GM21619 (cell line): Measurements from ENCODE around the gene ZNF408.

Experiments used
- ATAC-seq: cut with Tn5 transposase; IDR thresholded peaks from one replicate; pipeline ENCODE4 v1.9.1; 2021; ENCODE audit not compliant: unreplicated experiment

Gene ZNF408

GRCh38 chr11:46675949-46676348, 24.9 kb upstream of the ZNF408 start:
- no peak for ATAC-seq

- ATAC-seq: no peak
Measured at GRCh38 chr11:46676436-46677158, 24.2 kb upstream of the ZNF408 start.

GRCh38 chr11:46677169-46677568, 23.7 kb upstream of the ZNF408 start:
- ATAC-seq: no peak

DNA sequence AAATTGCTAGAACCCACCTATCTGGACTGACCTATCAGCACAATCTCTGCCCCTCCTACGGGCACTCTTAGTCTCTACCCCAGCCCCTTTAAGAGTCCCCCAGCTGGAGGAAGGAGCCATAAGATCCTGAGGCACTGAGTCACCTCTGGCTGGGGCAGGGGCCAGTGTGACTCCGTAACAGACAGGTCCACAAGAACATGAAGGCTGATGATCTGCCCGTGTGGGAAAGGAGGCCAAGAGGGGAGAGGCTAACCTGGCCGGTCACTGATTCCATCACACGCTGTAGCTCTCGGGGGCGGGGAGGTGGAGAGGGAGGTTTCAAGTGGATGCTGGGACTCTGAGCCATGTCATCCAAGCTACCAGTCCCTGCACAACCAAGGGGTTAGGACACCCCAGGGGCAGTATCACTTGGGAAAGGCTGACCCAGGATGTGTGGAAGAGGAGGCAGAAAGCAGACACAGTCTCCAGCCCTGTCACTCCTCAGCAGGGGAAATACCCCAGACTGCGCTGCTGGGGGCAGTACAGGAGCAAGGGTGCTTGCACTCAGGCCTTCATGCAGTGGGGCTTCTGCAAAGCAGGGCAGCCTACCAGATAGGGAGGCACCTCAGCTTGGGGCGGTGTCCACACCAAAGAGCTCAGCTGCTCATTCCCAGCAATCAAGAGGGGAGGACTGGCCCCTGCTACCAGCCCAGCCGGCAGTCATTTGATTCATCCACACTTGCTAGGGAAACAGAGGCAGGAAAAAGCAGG, 22.7 kb upstream of the ZNF408 start:
- ATAC-seq: no peak

GRCh38 chr11:46678741-46679130, 22.1 kb upstream of the ZNF408 start:
- no peak for ATAC-seq

DNA sequence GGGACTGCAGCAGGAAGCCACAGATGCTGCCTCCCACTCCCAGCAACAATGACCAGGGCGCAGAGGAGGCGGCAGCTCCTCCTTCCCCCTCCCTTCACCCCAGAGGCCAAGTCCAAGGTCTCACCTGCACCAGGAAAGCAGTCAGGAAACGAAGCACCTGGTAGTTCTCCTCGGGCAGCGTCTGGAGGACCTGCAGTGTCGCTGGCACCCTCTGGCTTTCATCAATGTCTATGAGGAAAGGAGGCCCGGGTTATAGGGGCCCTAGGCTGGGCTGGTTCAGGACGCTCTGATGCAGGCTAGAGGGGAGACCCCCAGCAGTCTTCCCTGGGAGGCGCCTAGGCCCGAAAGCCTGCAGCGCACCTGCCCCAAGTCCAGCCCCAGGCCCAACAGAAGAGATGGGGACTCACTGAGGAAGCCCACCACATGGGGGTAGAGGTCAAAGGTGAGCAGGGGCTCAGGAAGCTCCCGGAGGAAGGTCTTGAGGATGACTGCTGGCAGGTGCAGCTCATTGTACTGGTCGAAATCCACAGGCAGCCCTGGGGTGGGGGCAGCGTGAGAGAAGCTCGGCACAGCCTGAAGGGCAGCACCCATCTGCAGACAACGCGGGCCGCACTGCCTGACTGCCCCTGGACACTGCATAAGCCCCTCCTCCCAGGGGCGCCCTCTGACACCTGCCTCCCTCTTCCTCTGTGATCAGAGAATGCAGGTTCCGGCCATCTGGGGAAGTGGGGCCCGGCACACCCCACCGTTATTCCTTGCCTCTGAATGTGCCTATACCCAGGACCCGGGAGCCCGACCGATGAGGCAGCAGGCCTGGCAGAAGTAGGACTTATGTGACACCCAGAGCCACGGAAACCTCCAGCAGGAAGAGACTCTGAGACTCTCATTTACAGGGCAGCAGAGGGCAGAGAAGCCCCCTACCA, 21.3 kb upstream of the ZNF408 start:
- ATAC-seq: no peak

DNA sequence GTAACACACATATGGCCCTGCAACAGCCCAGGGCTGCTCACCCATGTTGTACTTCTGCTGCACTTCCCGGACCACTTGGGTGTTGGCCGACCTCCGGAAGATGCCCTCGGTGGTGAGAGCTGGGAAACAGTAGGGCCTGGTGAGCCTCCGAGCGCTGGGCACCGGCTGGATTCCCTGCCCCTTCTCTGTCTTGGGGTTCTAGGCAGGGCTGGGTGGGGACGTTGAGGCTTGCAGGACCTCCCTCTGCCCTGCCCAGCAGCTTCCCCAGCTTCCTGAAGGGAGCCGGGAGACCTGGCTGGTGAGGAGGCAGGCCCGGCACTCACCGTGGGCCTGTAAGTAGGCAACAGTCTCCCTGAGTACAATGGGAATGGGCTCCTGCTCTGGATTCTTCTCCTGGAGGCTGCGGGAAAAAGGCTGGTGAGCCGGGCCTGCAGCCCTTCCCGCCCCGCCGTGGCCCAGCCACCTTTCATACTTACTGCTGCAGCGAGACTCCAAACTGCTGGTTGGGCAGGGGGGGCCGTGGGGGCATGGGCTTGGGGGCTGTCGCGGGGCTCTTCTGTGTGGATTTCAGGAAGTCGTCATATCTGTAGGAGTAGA, 20.6 kb upstream of the ZNF408 start:
- ATAC-seq: no peak

DNA sequence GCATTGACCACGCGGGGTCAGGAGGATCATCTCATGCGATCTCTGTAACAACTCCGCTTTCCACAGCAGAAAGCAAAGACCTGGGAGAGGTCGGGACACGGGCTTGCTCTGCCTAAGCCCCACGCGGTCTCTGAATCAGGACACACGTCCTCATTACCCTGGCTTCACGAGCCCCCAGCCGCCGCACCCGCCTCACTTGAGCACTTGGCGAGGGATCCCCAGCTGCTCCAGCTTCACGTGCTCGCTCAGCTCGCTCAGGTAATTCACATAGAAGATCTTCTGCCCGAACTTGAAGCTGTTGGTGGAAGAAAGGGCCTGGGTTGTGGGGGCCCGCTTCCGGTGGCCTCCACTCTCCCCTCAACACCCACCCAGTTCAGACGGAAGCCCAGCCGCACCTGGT, 20.0 kb upstream of the ZNF408 start:
- ATAC-seq: no peak

- no peak for ATAC-seq
Measured at GRCh38 chr11:46681814-46682213, 19.0 kb upstream of the ZNF408 start.

DNA sequence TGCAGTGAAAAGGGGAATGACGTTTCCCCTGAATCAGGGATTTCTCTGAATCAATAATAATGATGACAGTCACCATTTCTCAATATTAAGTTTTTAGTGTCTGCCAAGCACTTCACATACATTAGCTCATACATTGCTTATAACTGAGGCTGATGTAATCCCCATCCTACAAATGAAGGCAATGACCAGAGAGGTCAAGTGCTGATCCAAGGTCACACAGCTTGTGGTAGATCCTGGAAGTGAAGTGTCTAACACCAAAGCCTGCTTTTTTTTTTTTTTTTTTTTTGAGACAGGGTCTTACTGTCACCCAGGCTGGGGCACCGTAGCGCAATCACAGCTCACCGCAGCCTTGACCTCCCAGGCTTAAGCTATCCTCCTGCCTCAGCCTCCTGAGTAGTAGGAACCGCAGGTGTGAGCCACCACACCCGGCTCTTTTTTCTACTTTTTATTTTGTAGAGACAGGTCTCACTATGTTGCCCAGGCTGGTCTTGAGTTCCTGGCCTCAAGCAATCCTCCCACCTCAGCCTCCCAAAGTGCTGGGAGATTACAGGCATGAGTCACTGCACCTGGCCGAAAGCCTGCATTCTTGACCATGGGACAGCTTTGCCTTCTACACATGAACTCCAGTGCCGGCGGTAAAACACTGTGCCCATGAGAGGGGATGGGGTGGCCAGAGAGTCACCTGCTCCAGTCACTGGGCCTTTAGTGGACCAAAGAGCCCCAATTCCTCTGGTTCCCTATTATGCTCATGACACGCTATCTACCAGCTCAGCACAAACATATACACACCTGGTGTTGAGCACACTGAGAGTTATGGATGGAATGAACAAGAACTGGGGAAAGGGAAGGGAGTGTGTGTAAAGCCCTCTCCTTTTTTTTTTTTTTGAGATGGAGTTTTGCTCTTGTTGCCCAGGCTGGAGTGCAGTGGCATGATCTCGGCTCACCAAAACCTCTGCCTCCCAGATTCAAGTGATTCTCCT, 17.8 kb upstream of the ZNF408 start:
- ATAC-seq: no peak

- ATAC-seq: no peak
Measured at GRCh38 chr11:46684367-46684766, 16.5 kb upstream of the ZNF408 start.

GRCh38 chr11:46686886-46687795, 13.7 kb upstream of the ZNF408 start:
- no peak for ATAC-seq

DNA sequence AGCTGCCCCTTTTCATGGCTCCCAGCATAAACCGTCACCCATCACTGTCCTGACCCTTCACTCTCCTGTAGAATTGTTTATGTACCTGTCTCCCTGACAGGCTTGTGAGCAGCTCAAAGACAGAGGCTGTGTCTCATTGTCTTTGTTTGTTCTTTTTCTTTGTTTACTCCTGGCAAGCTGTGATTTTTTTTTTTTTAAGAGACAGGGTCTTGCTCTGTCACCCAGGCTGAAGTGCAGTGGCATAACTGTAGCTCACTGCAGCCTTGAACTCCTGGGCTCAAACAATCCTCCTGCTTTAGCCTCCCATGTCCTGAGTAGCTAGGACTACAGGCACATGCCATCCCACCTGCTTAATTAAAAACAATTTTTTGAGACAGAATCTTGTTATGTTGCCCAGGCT, 10.1 kb upstream of the ZNF408 start:
- no peak for ATAC-seq

- no peak for ATAC-seq
Measured at GRCh38 chr11:46692450-46692849, 8.4 kb upstream of the ZNF408 start.

GRCh38 chr11:46693597-46694012, 7.2 kb upstream of the ZNF408 start:
- no peak for ATAC-seq

DNA sequence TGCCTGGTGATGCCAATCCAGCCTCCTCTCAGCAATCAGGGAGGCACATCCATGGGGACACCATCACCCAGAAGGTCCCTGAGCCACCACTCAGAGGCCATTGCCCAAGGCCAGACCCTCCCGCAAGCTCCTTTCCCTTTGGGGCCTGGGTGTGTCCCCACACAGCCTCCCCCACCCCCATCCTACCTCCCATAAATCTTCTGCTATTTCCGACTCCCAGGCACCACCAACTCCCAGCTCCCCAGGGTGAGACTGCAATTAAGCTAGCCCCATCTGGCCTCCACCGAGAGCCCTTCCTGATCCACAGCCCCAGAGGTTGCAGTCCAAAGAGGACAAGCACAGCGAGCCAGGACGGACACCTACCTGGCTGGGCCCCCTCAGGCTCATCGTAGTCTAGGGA, 6.8 kb upstream of the ZNF408 start:
- no peak for ATAC-seq

DNA sequence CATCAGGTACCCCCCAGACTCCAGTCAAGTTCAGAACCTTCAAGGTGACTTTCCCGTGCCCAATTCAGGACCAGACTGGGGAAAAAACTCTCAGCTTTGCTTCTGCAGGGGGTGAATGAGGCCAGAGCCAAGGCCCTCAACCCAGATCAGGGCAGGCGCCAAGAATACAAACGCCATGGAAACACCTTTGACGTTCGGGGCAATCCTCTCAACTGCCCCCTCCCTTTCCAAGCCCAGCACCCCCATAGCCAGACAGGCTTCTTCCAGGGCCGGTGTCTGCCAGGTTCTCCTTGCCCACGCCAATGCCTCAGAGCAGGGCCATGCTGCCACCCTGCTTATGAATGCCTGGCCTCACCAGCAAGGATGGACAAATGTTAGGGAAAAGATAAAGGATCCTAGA, 6.2 kb upstream of the ZNF408 start:
- no peak for ATAC-seq

GRCh38 chr11:46695345-46696211, 5.3 kb upstream of the ZNF408 start:
- no peak for ATAC-seq
